Measurements from ENCODE around the gene PRSS56. TPM values are rescaled to one million over a fixed set of nuclear protein-coding genes. Genes with fewer than 3 reads are reported as not detected.

PRSS56 gene
- total and polyA plus RNA-seq, 11 donors: 0.11 to 0.25 (median 0.15) TPM; not detected in 6

DNA sequence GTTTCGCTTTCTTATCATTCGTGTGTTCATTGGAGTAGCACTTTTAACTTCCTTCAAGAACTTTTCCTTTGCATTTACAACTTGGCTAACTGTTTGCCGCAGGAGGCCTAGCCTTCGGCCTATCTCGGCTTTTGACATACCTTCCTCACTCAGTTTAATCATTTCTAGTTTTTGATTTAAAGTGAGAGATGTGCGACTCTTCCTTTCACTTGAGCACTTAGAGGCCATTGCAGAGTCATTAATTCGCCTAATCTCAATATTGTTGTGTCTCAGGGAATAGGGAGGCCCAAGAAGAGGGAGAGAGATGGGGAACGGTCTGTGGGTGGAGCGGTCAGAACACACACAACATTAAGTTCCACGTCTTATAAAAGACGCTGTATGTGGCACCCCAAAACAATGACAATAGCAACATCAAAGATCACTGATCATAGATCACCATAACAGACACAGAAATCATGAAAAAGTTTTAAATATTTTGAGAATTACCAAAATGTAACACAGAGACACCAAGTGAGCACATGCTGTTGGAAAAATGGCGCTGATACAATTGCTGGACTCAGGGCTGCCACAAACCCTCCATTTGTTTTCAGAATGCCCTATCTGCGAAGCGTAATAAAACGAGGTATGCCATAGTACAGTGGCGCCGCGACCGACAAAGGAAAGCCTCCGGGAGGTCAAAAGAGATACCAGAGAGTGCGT, 29.6 kb downstream of the PRSS56 start:
- Histone ChIP-seq H3K4me3 (peak overlapping the region; percentile 71 to 99 (median 86)), H3K4me1 (peaks cover 0 to 59% (median 20%) of the 10 kb centered on the region in 12 donors), H3K9me3 (peaks cover 0 to 16% (median 2%) of the 10 kb centered on the region in 12 donors), H3K36me3 (peaks cover 0 to 14% (median 10%) of the 10 kb centered on the region in 9 donors), H3K27me3 (no peaks in the 10 kb centered on the region), H3K27ac (peak overlapping the region; percentile 80 to 100 (median 97))
- no peak for TF ChIP-seq POLR2A (IDR thresholded peaks at IDR 0.05)
- TF ChIP-seq, protein P1, sequence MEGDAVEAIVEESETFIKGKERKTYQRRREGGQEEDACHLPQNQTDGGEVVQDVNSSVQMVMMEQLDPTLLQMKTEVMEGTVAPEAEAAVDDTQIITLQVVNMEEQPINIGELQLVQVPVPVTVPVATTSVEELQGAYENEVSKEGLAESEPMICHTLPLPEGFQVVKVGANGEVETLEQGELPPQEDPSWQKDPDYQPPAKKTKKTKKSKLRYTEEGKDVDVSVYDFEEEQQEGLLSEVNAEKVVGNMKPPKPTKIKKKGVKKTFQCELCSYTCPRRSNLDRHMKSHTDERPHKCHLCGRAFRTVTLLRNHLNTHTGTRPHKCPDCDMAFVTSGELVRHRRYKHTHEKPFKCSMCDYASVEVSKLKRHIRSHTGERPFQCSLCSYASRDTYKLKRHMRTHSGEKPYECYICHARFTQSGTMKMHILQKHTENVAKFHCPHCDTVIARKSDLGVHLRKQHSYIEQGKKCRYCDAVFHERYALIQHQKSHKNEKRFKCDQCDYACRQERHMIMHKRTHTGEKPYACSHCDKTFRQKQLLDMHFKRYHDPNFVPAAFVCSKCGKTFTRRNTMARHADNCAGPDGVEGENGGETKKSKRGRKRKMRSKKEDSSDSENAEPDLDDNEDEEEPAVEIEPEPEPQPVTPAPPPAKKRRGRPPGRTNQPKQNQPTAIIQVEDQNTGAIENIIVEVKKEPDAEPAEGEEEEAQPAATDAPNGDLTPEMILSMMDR (IDR thresholded peaks at IDR 0.05): no peak
- 41 to 44% (median 42%) methylated on average over 21 of the region's 21 CpGs for WGBS, 4 donors
- intact Hi-C loops (cut with DNase I): loop anchor here in 1 of 10 donors (10.0 kb wide), 1 partner anchor 805 kb away; the partner anchor contains the start of gene DGKD
- DNase-seq (no peak), ATAC-seq (no peak)

DNA sequence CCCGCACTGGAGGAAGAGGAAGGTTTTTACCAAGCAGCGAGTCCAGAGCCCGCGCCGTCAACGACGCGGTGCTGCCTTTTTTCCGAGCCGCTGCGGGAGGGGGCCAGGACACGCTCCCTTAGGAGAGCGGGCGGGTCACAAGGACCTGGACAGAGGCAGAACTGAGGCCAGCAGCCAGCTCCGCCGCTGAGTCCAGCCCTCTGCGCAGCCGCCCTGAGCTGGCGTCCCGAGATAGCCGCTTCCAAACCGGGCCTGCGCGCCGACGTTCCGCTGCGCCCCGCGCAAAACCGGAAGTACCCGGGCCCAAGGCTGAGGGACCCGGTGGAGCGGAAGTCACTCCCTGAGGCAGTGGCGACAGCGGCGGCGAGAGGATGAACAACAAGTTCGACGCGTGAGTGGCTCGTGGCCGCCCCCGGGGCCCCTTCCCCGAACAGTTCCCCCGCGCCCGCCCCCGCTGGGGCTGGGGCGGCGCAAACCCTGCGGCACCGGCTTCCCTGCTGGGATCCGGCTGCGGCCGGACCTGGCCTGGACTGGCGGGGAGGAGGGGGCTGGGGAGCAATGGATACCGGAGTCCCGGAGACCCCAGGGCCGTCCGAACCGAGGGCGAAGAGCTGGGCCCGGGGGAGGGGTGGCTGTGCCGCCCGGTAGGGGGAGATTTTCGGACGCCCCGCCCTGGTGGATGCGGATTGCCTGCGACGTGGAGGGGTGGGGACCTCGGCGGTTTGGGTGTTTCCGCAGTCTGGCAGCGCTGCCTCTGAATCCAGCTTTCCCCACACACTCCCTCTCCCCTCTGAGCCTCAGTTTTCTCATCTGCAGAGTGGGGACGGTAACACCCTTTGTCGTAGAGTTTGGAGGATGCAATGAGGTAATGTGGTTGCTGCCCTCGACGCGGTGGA, 30.4 kb downstream of the PRSS56 start, which contains the start of the genes EIF4E2 and TIGD1:
EIF4E2 (plus strand) TSS at position 336 of the 896 bp plus-strand sequence; CDS start at position 372, 36 bp downstream.
TIGD1 (minus strand) TSS at position 204 of the 896 bp plus-strand sequence. CDS start 675 bp downstream, outside the sequence.
- Histone ChIP-seq H3K4me3 (peak within 1 kb of the TSS; percentile 71 to 99 (median 86)), H3K27me3 (no peaks in the 10 kb centered on the region), H3K4me1 (peaks cover 0 to 63% (median 20%) of the 10 kb centered on the region in 12 donors), H3K27ac (peak within 1 kb of the TSS; percentile 80 to 100 (median 97)), H3K36me3 (peaks cover 0 to 17% (median 10%) of the 10 kb centered on the region in 9 donors), H3K9me3 (peaks cover 0 to 16% (median 2%) of the 10 kb centered on the region in 12 donors)
- 1% methylated on average over 23 to 81 of the region's 81 CpGs for WGBS, 4 donors
- ATAC-seq (peak; percentile 96 to 98 (median 98)), DNase-seq (peak; percentile 94 to 98 (median 96))
- peak in 1 of 2 donors; percentile 82 for TF ChIP-seq POLR2A (IDR thresholded peaks at IDR 0.05)
- TF ChIP-seq, protein P1 (IDR thresholded peaks at IDR 0.05): peak in 11 of 12 donors; percentile 20 to 47 (median 33)
- intact Hi-C loops (cut with DNase I): loop anchor here in 1 of 10 donors (10.0 kb wide), 1 partner anchor 804 kb away; the partner anchor contains the start of gene DGKD

DNA sequence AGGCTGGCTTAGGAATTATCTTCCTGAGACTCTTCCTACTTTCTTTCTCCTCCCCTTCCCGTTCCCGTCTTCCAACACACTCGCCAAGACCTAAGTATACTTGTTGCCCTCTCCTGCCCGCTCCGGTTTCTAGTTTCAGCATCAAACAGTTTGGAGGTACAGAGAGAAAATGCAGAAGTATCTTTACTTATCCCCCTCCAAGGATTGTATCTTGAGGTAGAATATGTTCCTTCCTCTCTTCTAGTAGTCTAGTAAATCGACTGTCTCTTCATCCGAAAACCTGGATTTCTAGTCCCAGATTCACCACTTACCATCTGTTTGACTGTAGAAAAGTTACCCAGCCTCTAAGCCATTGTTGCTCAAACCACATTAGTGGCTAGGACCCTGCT, 31.1 kb downstream of the PRSS56 start:
- no peak for ATAC-seq
- WGBS, 4 donors: 13 to 19% (median 15%) methylated on average over 7 of the region's 7 CpGs
- peaks cover 0 to 62% (median 20%) of the 10 kb centered on the region in 12 donors for H3K4me1 ChIP-seq

More for the DNA sequence above, 31.1 kb downstream of the PRSS56 start:
- H3K4me3 ChIP-seq: peak overlapping the region; percentile 71 to 99 (median 86)
- H3K36me3 ChIP-seq: peaks cover 0 to 24% (median 10%) of the 10 kb centered on the region in 9 donors
- peaks cover 0 to 16% (median 2%) of the 10 kb centered on the region in 12 donors for H3K9me3 ChIP-seq
- H3K27me3 ChIP-seq: no peaks in the 10 kb centered on the region
- intact Hi-C loops (cut with DNase I): loop anchor here in 1 of 10 donors (10.0 kb wide), 1 partner anchor 804 kb away; the partner anchor contains the start of gene DGKD
- H3K27ac ChIP-seq: peak overlapping the region in 11 of 12 donors; percentile 89 to 100 (median 97)
- DNase-seq: no peak
- TF ChIP-seq, protein P1 (IDR thresholded peaks at IDR 0.05): no peak
- TF ChIP-seq POLR2A (IDR thresholded peaks at IDR 0.05): no peak

Data from heart left ventricle (tissue), 16 donors.